Activated CD4-positive, alpha-beta memory T cell treated with anti-CD3 and anti-CD28 coated beads, Interleukin-2, amount 10 ng/mL, durations not matched to agents 7 days and 5 days (primary cell): ENCODE measurements around the gene RGPD8. TPM values are rescaled to one million over a fixed set of nuclear protein-coding genes. Genes with fewer than 3 reads are reported as not detected.
"Not testable (repeated sequence)": the region's sequence is repeated elsewhere in the genome, so short reads cannot be mapped to it uniquely, and the experiment has no call there.

Experiments used
- CTCF ChIA-PET: fragments of 350-600 bp; sonication (Branson Sonifier 250); formaldehyde crosslinking; loops from one replicate; lab custom pipeline; 2021; ENCODE audit warnings: antibody characterized with exemption, inconsistent platforms; lab: Charles Lee
- POLR2A ChIA-PET: fragments of 350-600 bp; sonication (Branson Sonifier 250); formaldehyde crosslinking; loops from one replicate; lab custom pipeline; 2021; ENCODE audit warnings: antibody characterized with exemption; lab: Charles Lee
- DNase-seq: peaks from one replicate; pipeline ENCODE4 v3.0.0-alpha.2; 2020
- H3K27ac Mint-ChIP-seq: one replicate; pipeline ENCODE4 v1.8.0; 2021; ENCODE audit warnings: mild to moderate bottlenecking, mixed read lengths
- H3K27me3 Mint-ChIP-seq: one replicate; pipeline ENCODE4 v1.8.0; 2021; ENCODE audit warnings: mixed read lengths
- H3K36me3 Mint-ChIP-seq: one replicate; pipeline ENCODE4 v1.8.0; 2021; ENCODE audit warnings: low read depth, mixed read lengths
- H3K4me1 Mint-ChIP-seq: one replicate; pipeline ENCODE4 v1.8.0; 2021; ENCODE audit warnings: mixed read lengths
- H3K4me3 Mint-ChIP-seq: one replicate; pipeline ENCODE4 v1.8.0; 2021; ENCODE audit warnings: mild to moderate bottlenecking, mixed read lengths
- H3K9me3 Mint-ChIP-seq: one replicate; pipeline ENCODE4 v1.8.0; 2021; ENCODE audit warnings: mixed read lengths
- total RNA-seq, 2 experiments: library from RNA; stranded (reverse); gene quantifications; one replicate each; pipeline ENCODE4 v1.2.3, GENCODE V29; 2021

Gene RGPD8
- total RNA-seq, 2 experiments from 2014 or later: 7.9 to 9.5 TPM

- Mint-ChIP-seq H3K9me3 (no peaks in the 10 kb centered on the region), H3K36me3 (no peaks in the 10 kb centered on the region), H3K27me3 (peaks cover 22% of the 10 kb centered on the region), H3K4me1 (no peaks in the 10 kb centered on the region), H3K27ac (no peak overlapping the region), H3K4me3 (no peak overlapping the region)
- POLR2A ChIA-PET: no interaction called here
- CTCF ChIA-PET: interaction anchor here (0.6 to 0.9 kb wide), 2 partner anchors 18 to 112 kb away, joined by 3 read pairs; no protein-coding TSS in a partner anchor
- no peak for DNase-seq
Observed at GRCh38 chr2:112462178-112462577, 28.7 kb upstream of the RGPD8 start.

GRCh38 chr2:112459372-112459771 lies 25.9 kb upstream of the RGPD8 start:
- Mint-ChIP-seq H3K9me3 (no peaks in the 10 kb centered on the region), H3K27me3 (peaks cover 20% of the 10 kb centered on the region), H3K4me1 (no peaks in the 10 kb centered on the region), H3K27ac (no peak overlapping the region), H3K36me3 (no peaks in the 10 kb centered on the region), H3K4me3 (no peak overlapping the region)
- POLR2A ChIA-PET: no interaction called here
- CTCF ChIA-PET: no interaction called here
- DNase-seq: no peak

GRCh38 chr2:112454586-112454985 lies 21.1 kb upstream of the RGPD8 start:
- POLR2A ChIA-PET: no interaction called here
- no peaks in the 10 kb centered on the region for H3K9me3 Mint-ChIP-seq
- H3K4me3 Mint-ChIP-seq: no peak overlapping the region
- DNase-seq: no peak
- no peaks in the 10 kb centered on the region for H3K4me1 Mint-ChIP-seq
- peaks cover 5% of the 10 kb centered on the region for H3K27me3 Mint-ChIP-seq
- H3K36me3 Mint-ChIP-seq: no peaks in the 10 kb centered on the region
- no peak overlapping the region for H3K27ac Mint-ChIP-seq
- CTCF ChIA-PET: no interaction called here

- Mint-ChIP-seq H3K27me3 (peaks cover 2% of the 10 kb centered on the region), H3K4me3 (no peak overlapping the region), H3K27ac (no peak overlapping the region), H3K4me1 (no peaks in the 10 kb centered on the region), H3K36me3 (no peaks in the 10 kb centered on the region), H3K9me3 (no peaks in the 10 kb centered on the region)
- CTCF ChIA-PET: interaction anchor here (1.2 kb wide), 1 partner anchor 30 kb away, joined by 5 read pairs; no protein-coding TSS in a partner anchor
- POLR2A ChIA-PET: no interaction called here
- DNase-seq: no peak
Observed at GRCh38 chr2:112451317-112451716, 17.9 kb upstream of the RGPD8 start.

GRCh38 chr2:112449854-112450253 lies 16.4 kb upstream of the RGPD8 start:
- no peak for DNase-seq
- Mint-ChIP-seq H3K4me1 (no peaks in the 10 kb centered on the region), H3K9me3 (no peaks in the 10 kb centered on the region), H3K36me3 (no peaks in the 10 kb centered on the region), H3K27me3 (peaks cover 4% of the 10 kb centered on the region), H3K27ac (no peak overlapping the region), H3K4me3 (no peak overlapping the region)
- CTCF ChIA-PET: no interaction called here
- POLR2A ChIA-PET: no interaction called here

GRCh38 chr2:112444256-112444655 lies 10.8 kb upstream of the RGPD8 start:
- DNase-seq, H3K4me3 Mint-ChIP-seq, POLR2A ChIA-PET, H3K36me3 Mint-ChIP-seq, H3K27ac Mint-ChIP-seq, H3K4me1 Mint-ChIP-seq, H3K9me3 Mint-ChIP-seq, CTCF ChIA-PET: not testable (repeated sequence)
- H3K27me3 Mint-ChIP-seq: peaks cover 28% of the 10 kb centered on the region

GRCh38 chr2:112438603-112439261 lies 5.3 kb upstream of the RGPD8 start:
- H3K27me3 Mint-ChIP-seq: peaks cover 28% of the 10 kb centered on the region
- DNase-seq, CTCF ChIA-PET, H3K27ac Mint-ChIP-seq, H3K4me1 Mint-ChIP-seq, POLR2A ChIA-PET, H3K4me3 Mint-ChIP-seq, H3K9me3 Mint-ChIP-seq, H3K36me3 Mint-ChIP-seq: not testable (repeated sequence)

- peaks cover 21% of the 10 kb centered on the region for H3K27me3 Mint-ChIP-seq
- H3K36me3 Mint-ChIP-seq, DNase-seq, POLR2A ChIA-PET, H3K4me1 Mint-ChIP-seq, CTCF ChIA-PET, H3K9me3 Mint-ChIP-seq, H3K4me3 Mint-ChIP-seq, H3K27ac Mint-ChIP-seq: not testable (repeated sequence)
Observed at GRCh38 chr2:112437405-112437831, 4.0 kb upstream of the RGPD8 start.

GRCh38 chr2:112436993-112437392 lies 3.5 kb upstream of the RGPD8 start:
- H3K9me3 Mint-ChIP-seq, H3K36me3 Mint-ChIP-seq, DNase-seq, POLR2A ChIA-PET, H3K4me3 Mint-ChIP-seq, H3K4me1 Mint-ChIP-seq, CTCF ChIA-PET, H3K27ac Mint-ChIP-seq: not testable (repeated sequence)
- peaks cover 16% of the 10 kb centered on the region for H3K27me3 Mint-ChIP-seq

- POLR2A ChIA-PET, H3K27ac Mint-ChIP-seq, CTCF ChIA-PET, H3K4me3 Mint-ChIP-seq, H3K36me3 Mint-ChIP-seq, H3K9me3 Mint-ChIP-seq, DNase-seq: not testable (repeated sequence)
- peaks cover 16% of the 10 kb centered on the region for H3K27me3 Mint-ChIP-seq
- H3K4me1 Mint-ChIP-seq: peaks cover 11% of the 10 kb centered on the region
Observed at GRCh38 chr2:112435716-112436431, 2.4 kb upstream of the RGPD8 start.

GRCh38 chr2:112434890-112435715 lies 1.7 kb upstream of the RGPD8 start:
- H3K9me3 Mint-ChIP-seq, H3K36me3 Mint-ChIP-seq, CTCF ChIA-PET, H3K27ac Mint-ChIP-seq, DNase-seq, H3K27me3 Mint-ChIP-seq, H3K4me3 Mint-ChIP-seq, POLR2A ChIA-PET: not testable (repeated sequence)
- H3K4me1 Mint-ChIP-seq: peaks cover 13% of the 10 kb centered on the region

- no peak overlapping the region for H3K4me3 Mint-ChIP-seq
- no peaks in the 10 kb centered on the region for H3K9me3 Mint-ChIP-seq
- CTCF ChIA-PET: interaction anchor here (1.3 to 1.5 kb wide), 2 partner anchors 180 to 313 kb away, joined by 5 to 8 read pairs; partner anchors contain the start of gene ZC3H8
- no peak for DNase-seq
- H3K27ac Mint-ChIP-seq: no peak overlapping the region
- POLR2A ChIA-PET: no interaction called here
- H3K27me3 Mint-ChIP-seq: peaks cover 10% of the 10 kb centered on the region
- no peaks in the 10 kb centered on the region for H3K36me3 Mint-ChIP-seq
- H3K4me1 Mint-ChIP-seq: peaks cover 16% of the 10 kb centered on the region
Observed at GRCh38 chr2:112433932-112434730, 686 bp upstream of the RGPD8 start.
